ENCODE data around the gene PRKD3. TPM values are rescaled to one million over a fixed set of nuclear protein-coding genes. Genes with fewer than 3 reads are reported as not detected.

Gene PRKD3
- total RNA-seq = 29.2 and 34.2 TPM in 2 replicates

DNA sequence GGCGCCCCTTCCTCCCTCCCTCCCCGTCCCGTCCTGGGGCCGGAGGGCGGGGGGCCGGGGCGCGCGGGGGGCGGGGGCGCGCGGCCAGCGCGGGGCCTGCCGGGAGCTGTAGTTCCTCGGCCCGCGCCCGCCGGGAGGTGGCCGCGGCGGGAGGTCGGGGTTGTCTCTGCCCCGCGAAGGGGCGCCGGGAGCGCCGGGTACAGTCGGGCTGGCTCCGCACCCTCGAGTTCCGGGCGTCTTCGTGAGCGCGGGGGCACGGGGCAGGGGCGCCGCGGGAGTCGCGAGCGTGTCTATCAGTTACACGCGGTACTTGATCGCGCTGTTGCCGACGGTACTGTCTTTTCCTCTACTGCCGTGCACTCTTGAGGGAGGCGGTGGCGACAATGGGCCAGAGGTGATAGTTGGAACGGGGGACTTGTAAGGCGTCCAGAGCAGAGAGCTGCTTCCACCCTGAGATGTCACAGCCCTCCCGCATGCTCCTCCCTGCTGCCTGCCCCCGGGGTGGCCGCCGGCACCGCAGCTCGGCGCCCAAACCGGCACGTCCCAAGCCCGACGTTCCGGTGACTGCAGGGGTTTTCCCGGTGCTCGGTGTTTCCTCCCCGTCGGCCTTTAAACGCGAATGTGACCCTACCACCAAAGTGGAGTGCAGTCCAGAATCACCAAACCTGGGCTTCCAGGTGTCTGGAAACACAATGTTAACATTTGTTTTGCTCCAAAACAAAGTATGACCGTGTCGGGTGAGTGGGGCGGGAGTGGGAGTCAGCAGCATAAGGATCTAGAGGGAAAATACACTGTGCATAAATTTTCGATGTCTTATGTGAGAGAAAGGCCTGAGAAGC is at the start of gene PRKD3:
TSS of gene PRKD3 (minus strand) at position 48 of the 839 bp plus-strand sequence. CDS start 8,309 bp downstream, outside the sequence.

DNA sequence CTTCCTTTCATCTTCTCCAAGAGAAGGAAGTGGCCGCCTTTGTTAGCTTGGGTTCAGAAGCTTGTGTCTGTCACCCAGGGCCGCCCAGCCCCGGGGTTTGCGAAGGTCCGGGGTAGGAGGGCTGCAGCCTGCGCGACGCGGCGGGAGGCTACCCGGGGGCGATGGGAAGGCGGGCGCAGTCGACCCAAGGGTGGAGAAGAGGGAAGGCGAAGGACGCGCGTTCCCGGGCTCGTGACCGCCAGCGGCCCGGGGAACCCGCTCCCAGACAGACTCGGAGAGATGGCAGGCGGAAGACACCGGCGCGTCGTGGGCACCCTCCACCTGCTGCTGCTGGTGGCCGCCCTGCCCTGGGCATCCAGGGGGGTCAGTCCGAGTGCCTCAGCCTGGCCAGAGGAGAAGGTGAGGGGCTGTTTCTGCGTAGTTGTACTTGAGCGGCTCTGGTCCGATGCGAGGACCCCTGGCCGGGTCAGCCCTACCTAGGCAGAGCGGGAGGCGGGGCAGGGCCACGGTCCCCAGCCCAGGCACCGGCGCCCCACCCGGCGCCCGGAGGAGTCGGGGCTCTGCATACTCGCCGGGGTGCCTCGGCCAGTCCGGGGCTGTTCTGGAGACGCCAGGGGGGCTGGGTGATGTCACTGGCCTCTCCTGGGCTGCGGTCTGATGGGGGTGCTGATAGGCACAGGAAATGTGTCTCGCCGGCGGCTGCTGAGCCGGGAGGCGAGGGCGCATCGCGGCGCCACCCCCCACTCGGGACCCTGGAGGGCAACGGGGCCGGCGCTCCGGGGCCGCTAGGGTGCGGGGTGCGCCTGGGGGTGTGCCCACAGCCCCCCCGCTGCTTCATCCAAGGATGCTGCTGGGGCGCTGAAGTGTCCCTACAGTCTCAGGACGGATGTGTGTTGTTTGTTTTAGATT is 20.1 kb upstream of the PRKD3 start, which contains the start of gene QPCT:
TSS of gene QPCT (plus strand) at position 178 of the 909 bp plus-strand sequence. CDS start at position 280, 102 bp downstream.

Other genes with a start within 250 kb of the PRKD3 start
- gene HEATR5B, start 240.5 kb downstream of the PRKD3 start, total RNA-seq = 7.5 and 9.2 TPM in 2 replicates
- 2.6 and 5.8 TPM in 2 replicates for gene GPATCH11, start 240.3 kb downstream of the PRKD3 start, total RNA-seq
- 12.3 and 19.3 TPM in 2 replicates for gene EIF2AK2, start 167.9 kb downstream of the PRKD3 start, total RNA-seq
- not detected in 2 replicates for gene SULT6B1, start 136.2 kb downstream of the PRKD3 start, total RNA-seq
- 17.2 and 21.6 TPM in 2 replicates for gene CEBPZOS, start 128.3 kb downstream of the PRKD3 start, total RNA-seq
- gene CEBPZ, start 93.2 kb downstream of the PRKD3 start, total RNA-seq = 19.7 and 28.6 TPM in 2 replicates
- gene NDUFAF7, start 93.2 kb downstream of the PRKD3 start, total RNA-seq = 9.9 and 15.5 TPM in 2 replicates
- gene QPCT, start 19.8 kb upstream of the PRKD3 start, total RNA-seq = 2.8 and 9.0 TPM in 2 replicates